AG10803 (cell line): ENCODE data around the gene RLF.
A peak's percentile ranks its signal among the peaks of the same experiment; 100 is the strongest.

Experiments used
- DNase-seq: peaks from one replicate; pipeline ENCODE4 v3.0.0; 2010; ENCODE audit warnings: low read depth
- H3K4me3 ChIP-seq: 2 replicates; pipeline ENCODE4 v1.5.1; 2011; ENCODE audit warnings: mild to moderate bottlenecking, low read length, control low read depth
- CTCF ChIP-seq: conservative IDR thresholded peaks from 2 replicates; pipeline ENCODE4 v1.5.1; 2011; ENCODE audit warnings: mild to moderate bottlenecking, low read length, control low read depth, inconsistent platforms

RLF gene

GRCh38 chr1:40243351-40243750, 82.2 kb downstream of the RLF start:
- no peak for TF ChIP-seq CTCF
- H3K4me3 ChIP-seq, result no peak overlapping the region
- DNase-seq, result no peak

GRCh38 chr1:40244138-40244744, 83.1 kb downstream of the RLF start:
- no peak overlapping the region for H3K4me3 ChIP-seq
- no peak for TF ChIP-seq CTCF
- no peak for DNase-seq

- H3K4me3 ChIP-seq, result no peak overlapping the region
- DNase-seq, result no peak
- no peak for TF ChIP-seq CTCF
Observed at GRCh38 chr1:40245686-40246085, 84.5 kb downstream of the RLF start.

GRCh38 chr1:40247655-40248054, 86.5 kb downstream of the RLF start, which contains the start of gene TMCO2:
TMCO2 (plus strand) TSS chr1:40247937; CDS start chr1:40247994, 57 bp downstream.
- H3K4me3 ChIP-seq, result no peak within 1 kb of the TSS
- no peak for TF ChIP-seq CTCF
- no peak for DNase-seq

GRCh38 chr1:40248412-40248811, 87.2 kb downstream of the RLF start:
- H3K4me3 ChIP-seq, result no peak overlapping the region
- TF ChIP-seq CTCF, result no peak
- DNase-seq, result no peak

GRCh38 chr1:40251456-40251855, 90.3 kb downstream of the RLF start:
- no peak for DNase-seq
- H3K4me3 ChIP-seq, result no peak overlapping the region
- TF ChIP-seq CTCF, result no peak

GRCh38 chr1:40252601-40253000, 91.4 kb downstream of the RLF start:
- H3K4me3 ChIP-seq, result no peak overlapping the region
- peak; percentile 32 for DNase-seq
- no peak for TF ChIP-seq CTCF
